WTC11 (cell line): ENCODE data around the gene SLX4.

Source experiments
- ATF3 ChIP-seq: sonication (generic); formaldehyde crosslinking; conservative IDR thresholded peaks from 2 replicates; pipeline ENCODE4 v1.8.1; 2022; ENCODE audit warnings: mild to moderate bottlenecking, missing genetic modification reagents
- CTCF ChIP-seq: fragments of 200-600 bp; IDR thresholded peaks from 2 replicates; pipeline ENCODE4 v1.8.0; 2022; ENCODE audit warnings: antibody characterized with exemption
- FOXJ3 ChIP-seq: sonication (generic); formaldehyde crosslinking; IDR thresholded peaks from 2 replicates; pipeline ENCODE4 v1.9.0; 2021; ENCODE audit warnings: missing genetic modification reagents, mild to moderate bottlenecking, borderline replicate concordance
- MAX ChIP-seq: sonication (generic); formaldehyde crosslinking; IDR thresholded peaks from 2 replicates; pipeline ENCODE4 v1.8.0; 2022; ENCODE audit warnings: mild to moderate bottlenecking, missing genetic modification reagents
- SP1 ChIP-seq: sonication (generic); formaldehyde crosslinking; conservative IDR thresholded peaks from 2 replicates; pipeline ENCODE4 v1.8.1; 2022; ENCODE audit warnings: missing genetic modification reagents
- ZNF512 ChIP-seq: sonication (generic); formaldehyde crosslinking; IDR thresholded peaks from 2 replicates; pipeline ENCODE4 v1.8.1; 2022; ENCODE audit warnings: missing genetic modification reagents, borderline replicate concordance

GRCh38 chr16:3580251-3580651 lies 31.2 kb downstream of the SLX4 start:
- TF ChIP-seq FOXJ3 (CRISPR knock-in tag), result no peak
- no peak for TF ChIP-seq ATF3 (CRISPR knock-in tag)
- no peak for TF ChIP-seq SP1 (CRISPR knock-in tag)
- no peak for TF ChIP-seq CTCF
- TF ChIP-seq MAX, result no peak
- TF ChIP-seq ZNF512 (CRISPR knock-in tag), result no peak
